HEK293 (cell line): ENCODE measurements around the gene EXOSC7.

Experiments
- SP7 ChIP-seq: fragments of 450-650 bp; formaldehyde crosslinking; IDR thresholded peaks from 2 replicates; pipeline ENCODE4 v1.5.1; 2016; ENCODE audit warnings: missing biosample characterization, missing genetic modification characterization
- ZNF133 ChIP-seq: fragments of 450-650 bp; formaldehyde crosslinking; IDR thresholded peaks from 2 replicates; pipeline ENCODE4 v1.5.1; 2016; ENCODE audit warnings: missing biosample characterization, missing genetic modification characterization
- ZNF248 ChIP-seq: fragments of 450-650 bp; formaldehyde crosslinking; IDR thresholded peaks from 2 replicates; pipeline ENCODE4 v1.5.1; 2017; ENCODE audit warnings: missing biosample characterization, missing genetic modification characterization
- ZNF324 ChIP-seq: fragments of 450-650 bp; formaldehyde crosslinking; IDR thresholded peaks from 2 replicates; pipeline ENCODE4 v1.5.1; 2016; ENCODE audit warnings: missing biosample characterization, missing genetic modification characterization
- ZNF350 ChIP-seq: fragments of 450-650 bp; formaldehyde crosslinking; IDR thresholded peaks from 2 replicates; pipeline ENCODE4 v1.5.0; 2017; ENCODE audit warnings: missing biosample characterization, mild to moderate bottlenecking, missing genetic modification characterization
- ZNF48 ChIP-seq: fragments of 450-650 bp; formaldehyde crosslinking; IDR thresholded peaks from 2 replicates; pipeline ENCODE4 v1.5.1; 2016; ENCODE audit warnings: missing biosample characterization, missing genetic modification characterization
- ZNF561 ChIP-seq: fragments of 450-650 bp; IDR thresholded peaks from 2 replicates; pipeline ENCODE4 v1.5.1; 2018; ENCODE audit warnings: missing biosample characterization, missing genetic modification characterization, borderline replicate concordance
- ZNF621 ChIP-seq: fragments of 450-650 bp; formaldehyde crosslinking; IDR thresholded peaks from 2 replicates; pipeline ENCODE4 v1.5.1; 2017; ENCODE audit warnings: missing biosample characterization, missing genetic modification characterization
- ZNF76 ChIP-seq: fragments of 450-650 bp; formaldehyde crosslinking; IDR thresholded peaks from 2 replicates; pipeline ENCODE4; 2016; ENCODE audit warnings: low read depth, missing biosample characterization, missing genetic modification characterization, borderline replicate concordance
- TF ChIP-seq, protein P1 (sequence below): fragments of 450-650 bp; formaldehyde crosslinking; IDR thresholded peaks from 2 replicates; pipeline ENCODE4 v1.5.1; 2016; ENCODE audit warnings: missing biosample characterization, missing genetic modification characterization, low read depth
- TF ChIP-seq, protein P2 (sequence below): fragments of 450-650 bp; formaldehyde crosslinking; IDR thresholded peaks from 2 replicates; pipeline ENCODE4 v1.5.1; 2016; ENCODE audit warnings: missing biosample characterization, missing genetic modification characterization
- TF ChIP-seq, protein P3 (sequence below): fragments of 450-650 bp; formaldehyde crosslinking; IDR thresholded peaks from 2 replicates; pipeline ENCODE4 v1.5.1; 2017; ENCODE audit warnings: missing biosample characterization, mild to moderate bottlenecking, missing genetic modification characterization, moderate library complexity
- TF ChIP-seq, protein P4 (sequence below): fragments of 450-650 bp; formaldehyde crosslinking; IDR thresholded peaks from 2 replicates; pipeline ENCODE4 v1.5.0; 2017; ENCODE audit warnings: missing biosample characterization, missing genetic modification characterization, borderline replicate concordance
- TF ChIP-seq, protein P5 (sequence below): fragments of 450-650 bp; formaldehyde crosslinking; IDR thresholded peaks from 2 replicates; pipeline ENCODE4 v1.5.1; 2016; ENCODE audit warnings: missing biosample characterization, missing genetic modification characterization
- TF ChIP-seq, protein P6 (sequence below): fragments of 450-650 bp; formaldehyde crosslinking; conservative IDR thresholded peaks from 2 replicates; pipeline ENCODE4 v1.5.1; 2016; ENCODE audit warnings: low read depth, missing biosample characterization, missing genetic modification characterization
- TF ChIP-seq, protein P7 (sequence below): fragments of 450-650 bp; formaldehyde crosslinking; IDR thresholded peaks from 2 replicates; pipeline ENCODE4 v1.5.1; 2016; ENCODE audit warnings: missing biosample characterization, missing genetic modification characterization
- TF ChIP-seq, protein P8 (sequence below): fragments of 450-650 bp; formaldehyde crosslinking; IDR thresholded peaks from 2 replicates; pipeline ENCODE4 v1.5.1; 2016; ENCODE audit warnings: missing biosample characterization, missing genetic modification characterization

Gene EXOSC7

DNA sequence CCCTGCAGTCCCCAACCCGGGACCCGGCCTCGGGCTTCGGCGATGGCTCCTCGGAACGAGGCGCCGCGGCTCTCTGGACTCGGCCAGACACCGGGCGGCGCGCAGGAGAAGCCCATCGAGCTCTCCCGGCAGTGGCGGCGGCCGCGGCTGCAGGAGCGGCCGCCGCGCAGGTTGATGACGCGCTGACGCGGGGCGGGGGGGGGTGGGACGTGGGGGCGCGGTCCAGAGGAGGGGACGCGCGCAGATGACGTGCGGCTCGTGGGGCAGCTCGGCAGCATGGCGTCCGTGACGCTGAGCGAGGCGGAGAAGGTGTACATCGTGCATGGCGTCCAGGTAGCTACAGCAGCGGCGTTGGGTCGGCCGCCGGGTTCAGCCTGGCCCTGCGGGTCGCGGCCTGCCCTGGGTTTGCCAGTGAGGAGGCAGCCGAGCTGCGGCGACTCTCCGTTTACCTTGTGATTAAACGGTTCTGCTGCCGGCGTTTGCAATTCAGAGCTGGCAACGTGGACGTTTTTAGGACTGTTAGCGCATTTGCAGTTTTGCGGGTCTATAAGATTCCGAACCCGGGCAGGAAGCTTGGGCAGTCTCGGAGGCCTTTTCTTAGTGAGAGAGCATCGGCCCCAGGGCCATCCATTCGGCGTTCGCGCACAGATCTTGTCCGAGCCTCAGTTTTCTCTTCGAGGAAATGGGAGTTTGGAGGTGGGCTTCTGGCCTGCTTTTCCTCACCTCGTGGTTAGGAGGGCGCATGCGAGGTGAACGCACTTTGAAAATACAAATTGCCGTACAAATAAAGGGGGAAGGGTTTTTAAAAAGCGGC lies at the start of gene EXOSC7, which contains the start of gene ZDHHC3 (continued):
- TF ChIP-seq, protein P1, sequence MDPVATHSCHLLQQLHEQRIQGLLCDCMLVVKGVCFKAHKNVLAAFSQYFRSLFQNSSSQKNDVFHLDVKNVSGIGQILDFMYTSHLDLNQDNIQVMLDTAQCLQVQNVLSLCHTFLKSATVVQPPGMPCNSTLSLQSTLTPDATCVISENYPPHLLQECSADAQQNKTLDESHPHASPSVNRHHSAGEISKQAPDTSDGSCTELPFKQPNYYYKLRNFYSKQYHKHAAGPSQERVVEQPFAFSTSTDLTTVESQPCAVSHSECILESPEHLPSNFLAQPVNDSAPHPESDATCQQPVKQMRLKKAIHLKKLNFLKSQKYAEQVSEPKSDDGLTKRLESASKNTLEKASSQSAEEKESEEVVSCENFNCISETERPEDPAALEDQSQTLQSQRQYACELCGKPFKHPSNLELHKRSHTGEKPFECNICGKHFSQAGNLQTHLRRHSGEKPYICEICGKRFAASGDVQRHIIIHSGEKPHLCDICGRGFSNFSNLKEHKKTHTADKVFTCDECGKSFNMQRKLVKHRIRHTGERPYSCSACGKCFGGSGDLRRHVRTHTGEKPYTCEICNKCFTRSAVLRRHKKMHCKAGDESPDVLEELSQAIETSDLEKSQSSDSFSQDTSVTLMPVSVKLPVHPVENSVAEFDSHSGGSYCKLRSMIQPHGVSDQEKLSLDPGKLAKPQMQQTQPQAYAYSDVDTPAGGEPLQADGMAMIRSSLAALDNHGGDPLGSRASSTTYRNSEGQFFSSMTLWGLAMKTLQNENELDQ (tag by site-specific recombination): no peak
- TF ChIP-seq ZNF133 (no peak), ZNF621 (tag by site-specific recombination) (no peak), ZNF350 (no peak), ZNF324 (tag by site-specific recombination) (no peak), ZNF248 (tag by site-specific recombination) (no peak), ZNF76 (no peak), ZNF48 (tag by site-specific recombination) (no peak), ZNF561 (no peak), SP7 (tag by site-specific recombination) (peak; percentile 40; the same call in 1 of the 2 replicates)
- TF ChIP-seq, protein P2, sequence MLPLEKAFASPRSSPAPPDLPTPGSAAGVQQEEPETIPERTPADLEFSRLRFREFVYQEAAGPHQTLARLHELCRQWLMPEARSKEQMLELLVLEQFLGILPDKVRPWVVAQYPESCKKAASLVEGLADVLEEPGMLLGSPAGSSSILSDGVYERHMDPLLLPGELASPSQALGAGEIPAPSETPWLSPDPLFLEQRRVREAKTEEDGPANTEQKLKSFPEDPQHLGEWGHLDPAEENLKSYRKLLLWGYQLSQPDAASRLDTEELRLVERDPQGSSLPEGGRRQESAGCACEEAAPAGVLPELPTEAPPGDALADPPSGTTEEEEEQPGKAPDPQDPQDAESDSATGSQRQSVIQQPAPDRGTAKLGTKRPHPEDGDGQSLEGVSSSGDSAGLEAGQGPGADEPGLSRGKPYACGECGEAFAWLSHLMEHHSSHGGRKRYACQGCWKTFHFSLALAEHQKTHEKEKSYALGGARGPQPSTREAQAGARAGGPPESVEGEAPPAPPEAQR (tag by site-specific recombination): no peak
- TF ChIP-seq, protein P3, sequence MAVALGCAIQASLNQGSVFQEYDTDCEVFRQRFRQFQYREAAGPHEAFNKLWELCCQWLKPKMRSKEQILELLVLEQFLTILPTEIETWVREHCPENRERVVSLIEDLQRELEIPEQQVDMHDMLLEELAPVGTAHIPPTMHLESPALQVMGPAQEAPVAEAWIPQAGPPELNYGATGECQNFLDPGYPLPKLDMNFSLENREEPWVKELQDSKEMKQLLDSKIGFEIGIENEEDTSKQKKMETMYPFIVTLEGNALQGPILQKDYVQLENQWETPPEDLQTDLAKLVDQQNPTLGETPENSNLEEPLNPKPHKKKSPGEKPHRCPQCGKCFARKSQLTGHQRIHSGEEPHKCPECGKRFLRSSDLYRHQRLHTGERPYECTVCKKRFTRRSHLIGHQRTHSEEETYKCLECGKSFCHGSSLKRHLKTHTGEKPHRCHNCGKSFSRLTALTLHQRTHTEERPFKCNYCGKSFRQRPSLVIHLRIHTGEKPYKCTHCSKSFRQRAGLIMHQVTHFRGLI (tag by site-specific recombination): no peak
- TF ChIP-seq, protein P4, sequence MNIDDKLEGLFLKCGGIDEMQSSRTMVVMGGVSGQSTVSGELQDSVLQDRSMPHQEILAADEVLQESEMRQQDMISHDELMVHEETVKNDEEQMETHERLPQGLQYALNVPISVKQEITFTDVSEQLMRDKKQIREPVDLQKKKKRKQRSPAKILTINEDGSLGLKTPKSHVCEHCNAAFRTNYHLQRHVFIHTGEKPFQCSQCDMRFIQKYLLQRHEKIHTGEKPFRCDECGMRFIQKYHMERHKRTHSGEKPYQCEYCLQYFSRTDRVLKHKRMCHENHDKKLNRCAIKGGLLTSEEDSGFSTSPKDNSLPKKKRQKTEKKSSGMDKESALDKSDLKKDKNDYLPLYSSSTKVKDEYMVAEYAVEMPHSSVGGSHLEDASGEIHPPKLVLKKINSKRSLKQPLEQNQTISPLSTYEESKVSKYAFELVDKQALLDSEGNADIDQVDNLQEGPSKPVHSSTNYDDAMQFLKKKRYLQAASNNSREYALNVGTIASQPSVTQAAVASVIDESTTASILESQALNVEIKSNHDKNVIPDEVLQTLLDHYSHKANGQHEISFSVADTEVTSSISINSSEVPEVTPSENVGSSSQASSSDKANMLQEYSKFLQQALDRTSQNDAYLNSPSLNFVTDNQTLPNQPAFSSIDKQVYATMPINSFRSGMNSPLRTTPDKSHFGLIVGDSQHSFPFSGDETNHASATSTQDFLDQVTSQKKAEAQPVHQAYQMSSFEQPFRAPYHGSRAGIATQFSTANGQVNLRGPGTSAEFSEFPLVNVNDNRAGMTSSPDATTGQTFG: no peak
- TF ChIP-seq, protein P5, sequence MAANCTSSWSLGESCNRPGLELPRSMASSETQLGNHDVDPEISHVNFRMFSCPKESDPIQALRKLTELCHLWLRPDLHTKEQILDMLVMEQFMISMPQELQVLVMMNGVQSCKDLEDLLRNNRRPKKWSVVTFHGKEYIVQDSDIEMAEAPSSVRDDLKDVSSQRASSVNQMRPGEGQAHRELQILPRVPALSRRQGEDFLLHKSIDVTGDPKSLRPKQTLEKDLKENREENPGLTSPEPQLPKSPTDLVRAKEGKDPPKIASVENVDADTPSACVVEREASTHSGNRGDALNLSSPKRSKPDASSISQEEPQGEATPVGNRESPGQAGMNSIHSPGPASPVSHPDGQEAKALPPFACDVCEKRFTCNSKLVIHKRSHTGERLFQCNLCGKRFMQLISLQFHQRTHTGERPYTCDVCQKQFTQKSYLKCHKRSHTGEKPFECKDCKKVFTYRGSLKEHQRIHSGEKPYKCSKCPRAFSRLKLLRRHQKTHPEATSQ (tag by site-specific recombination): no peak
- TF ChIP-seq, protein P6, sequence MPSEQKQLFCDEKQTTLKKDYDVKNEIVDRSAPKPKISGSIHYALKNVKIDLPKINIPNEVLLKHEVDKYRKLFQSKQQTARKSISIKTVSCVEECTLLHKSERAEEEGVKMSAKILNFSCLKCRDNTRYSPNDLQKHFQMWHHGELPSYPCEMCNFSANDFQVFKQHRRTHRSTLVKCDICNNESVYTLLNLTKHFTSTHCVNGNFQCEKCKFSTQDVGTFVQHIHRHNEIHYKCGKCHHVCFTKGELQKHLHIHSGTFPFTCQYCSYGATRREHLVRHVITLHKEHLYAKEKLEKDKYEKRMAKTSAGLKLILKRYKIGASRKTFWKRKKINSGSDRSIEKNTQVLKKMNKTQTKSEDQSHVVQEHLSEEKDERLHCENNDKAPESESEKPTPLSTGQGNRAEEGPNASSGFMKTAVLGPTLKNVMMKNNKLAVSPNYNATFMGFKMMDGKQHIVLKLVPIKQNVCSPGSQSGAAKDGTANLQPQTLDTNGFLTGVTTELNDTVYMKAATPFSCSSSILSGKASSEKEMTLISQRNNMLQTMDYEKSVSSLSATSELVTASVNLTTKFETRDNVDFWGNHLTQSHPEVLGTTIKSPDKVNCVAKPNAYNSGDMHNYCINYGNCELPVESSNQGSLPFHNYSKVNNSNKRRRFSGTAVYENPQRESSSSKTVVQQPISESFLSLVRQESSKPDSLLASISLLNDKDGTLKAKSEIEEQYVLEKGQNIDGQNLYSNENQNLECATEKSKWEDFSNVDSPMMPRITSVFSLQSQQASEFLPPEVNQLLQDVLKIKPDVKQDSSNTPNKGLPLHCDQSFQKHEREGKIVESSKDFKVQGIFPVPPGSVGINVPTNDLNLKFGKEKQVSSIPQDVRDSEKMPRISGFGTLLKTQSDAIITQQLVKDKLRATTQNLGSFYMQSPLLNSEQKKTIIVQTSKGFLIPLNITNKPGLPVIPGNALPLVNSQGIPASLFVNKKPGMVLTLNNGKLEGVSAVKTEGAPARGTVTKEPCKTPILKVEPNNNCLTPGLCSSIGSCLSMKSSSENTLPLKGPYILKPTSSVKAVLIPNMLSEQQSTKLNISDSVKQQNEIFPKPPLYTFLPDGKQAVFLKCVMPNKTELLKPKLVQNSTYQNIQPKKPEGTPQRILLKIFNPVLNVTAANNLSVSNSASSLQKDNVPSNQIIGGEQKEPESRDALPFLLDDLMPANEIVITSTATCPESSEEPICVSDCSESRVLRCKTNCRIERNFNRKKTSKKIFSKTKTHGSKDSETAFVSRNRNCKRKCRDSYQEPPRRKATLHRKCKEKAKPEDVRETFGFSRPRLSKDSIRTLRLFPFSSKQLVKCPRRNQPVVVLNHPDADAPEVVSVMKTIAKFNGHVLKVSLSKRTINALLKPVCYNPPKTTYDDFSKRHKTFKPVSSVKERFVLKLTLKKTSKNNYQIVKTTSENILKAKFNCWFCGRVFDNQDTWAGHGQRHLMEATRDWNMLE: no peak
- TF ChIP-seq, protein P7, sequence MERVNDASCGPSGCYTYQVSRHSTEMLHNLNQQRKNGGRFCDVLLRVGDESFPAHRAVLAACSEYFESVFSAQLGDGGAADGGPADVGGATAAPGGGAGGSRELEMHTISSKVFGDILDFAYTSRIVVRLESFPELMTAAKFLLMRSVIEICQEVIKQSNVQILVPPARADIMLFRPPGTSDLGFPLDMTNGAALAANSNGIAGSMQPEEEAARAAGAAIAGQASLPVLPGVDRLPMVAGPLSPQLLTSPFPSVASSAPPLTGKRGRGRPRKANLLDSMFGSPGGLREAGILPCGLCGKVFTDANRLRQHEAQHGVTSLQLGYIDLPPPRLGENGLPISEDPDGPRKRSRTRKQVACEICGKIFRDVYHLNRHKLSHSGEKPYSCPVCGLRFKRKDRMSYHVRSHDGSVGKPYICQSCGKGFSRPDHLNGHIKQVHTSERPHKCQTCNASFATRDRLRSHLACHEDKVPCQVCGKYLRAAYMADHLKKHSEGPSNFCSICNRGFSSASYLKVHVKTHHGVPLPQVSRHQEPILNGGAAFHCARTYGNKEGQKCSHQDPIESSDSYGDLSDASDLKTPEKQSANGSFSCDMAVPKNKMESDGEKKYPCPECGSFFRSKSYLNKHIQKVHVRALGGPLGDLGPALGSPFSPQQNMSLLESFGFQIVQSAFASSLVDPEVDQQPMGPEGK (tag by site-specific recombination): peak; percentile 78
- TF ChIP-seq, protein P8, sequence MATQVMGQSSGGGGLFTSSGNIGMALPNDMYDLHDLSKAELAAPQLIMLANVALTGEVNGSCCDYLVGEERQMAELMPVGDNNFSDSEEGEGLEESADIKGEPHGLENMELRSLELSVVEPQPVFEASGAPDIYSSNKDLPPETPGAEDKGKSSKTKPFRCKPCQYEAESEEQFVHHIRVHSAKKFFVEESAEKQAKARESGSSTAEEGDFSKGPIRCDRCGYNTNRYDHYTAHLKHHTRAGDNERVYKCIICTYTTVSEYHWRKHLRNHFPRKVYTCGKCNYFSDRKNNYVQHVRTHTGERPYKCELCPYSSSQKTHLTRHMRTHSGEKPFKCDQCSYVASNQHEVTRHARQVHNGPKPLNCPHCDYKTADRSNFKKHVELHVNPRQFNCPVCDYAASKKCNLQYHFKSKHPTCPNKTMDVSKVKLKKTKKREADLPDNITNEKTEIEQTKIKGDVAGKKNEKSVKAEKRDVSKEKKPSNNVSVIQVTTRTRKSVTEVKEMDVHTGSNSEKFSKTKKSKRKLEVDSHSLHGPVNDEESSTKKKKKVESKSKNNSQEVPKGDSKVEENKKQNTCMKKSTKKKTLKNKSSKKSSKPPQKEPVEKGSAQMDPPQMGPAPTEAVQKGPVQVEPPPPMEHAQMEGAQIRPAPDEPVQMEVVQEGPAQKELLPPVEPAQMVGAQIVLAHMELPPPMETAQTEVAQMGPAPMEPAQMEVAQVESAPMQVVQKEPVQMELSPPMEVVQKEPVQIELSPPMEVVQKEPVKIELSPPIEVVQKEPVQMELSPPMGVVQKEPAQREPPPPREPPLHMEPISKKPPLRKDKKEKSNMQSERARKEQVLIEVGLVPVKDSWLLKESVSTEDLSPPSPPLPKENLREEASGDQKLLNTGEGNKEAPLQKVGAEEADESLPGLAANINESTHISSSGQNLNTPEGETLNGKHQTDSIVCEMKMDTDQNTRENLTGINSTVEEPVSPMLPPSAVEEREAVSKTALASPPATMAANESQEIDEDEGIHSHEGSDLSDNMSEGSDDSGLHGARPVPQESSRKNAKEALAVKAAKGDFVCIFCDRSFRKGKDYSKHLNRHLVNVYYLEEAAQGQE (tag by site-specific recombination): no peak
